ENCODE measurements around the gene VEGFA.

VEGFA gene

GRCh38 chr6:43780941-43781928 is 11.2 kb downstream of the VEGFA start:
- no peak for ATAC-seq
- TF ChIP-seq TCF4 (CRISPR knock-in tag; IDR thresholded peaks at IDR 0.05; ENCODE audit: borderline replicate concordance) (no peak), BACH2 (CRISPR knock-in tag; IDR thresholded peaks at IDR 0.05; ENCODE audit: borderline replicate concordance) (no peak), ZNF8 (CRISPR knock-in tag; IDR thresholded peaks at IDR 0.05) (no peak), CREB5 (CRISPR knock-in tag; IDR thresholded peaks at IDR 0.05; ENCODE audit: low read depth) (no peak), TOX (CRISPR knock-in tag; IDR thresholded peaks at IDR 0.05; ENCODE audit: borderline replicate concordance) (no peak), ISL1 (CRISPR knock-in tag; IDR thresholded peaks at IDR 0.05) (no peak), ZNF565 (CRISPR knock-in tag; conservative IDR thresholded peaks at IDR 0.05; ENCODE audit: low read depth) (no peak), ESRRG (CRISPR knock-in tag; IDR thresholded peaks at IDR 0.05) (no peak), GLIS3 (CRISPR knock-in tag; IDR thresholded peaks at IDR 0.05) (no peak), RARB (CRISPR knock-in tag; IDR thresholded peaks at IDR 0.05) (no peak), ARNTL (CRISPR knock-in tag; IDR thresholded peaks at IDR 0.05; ENCODE audit: borderline replicate concordance, low read depth) (no peak), ZC3H10 (CRISPR knock-in tag; IDR thresholded peaks at IDR 0.05) (no peak), CSDC2 (CRISPR knock-in tag; IDR thresholded peaks at IDR 0.05) (no peak)
- TF ChIP-seq, protein P1, sequence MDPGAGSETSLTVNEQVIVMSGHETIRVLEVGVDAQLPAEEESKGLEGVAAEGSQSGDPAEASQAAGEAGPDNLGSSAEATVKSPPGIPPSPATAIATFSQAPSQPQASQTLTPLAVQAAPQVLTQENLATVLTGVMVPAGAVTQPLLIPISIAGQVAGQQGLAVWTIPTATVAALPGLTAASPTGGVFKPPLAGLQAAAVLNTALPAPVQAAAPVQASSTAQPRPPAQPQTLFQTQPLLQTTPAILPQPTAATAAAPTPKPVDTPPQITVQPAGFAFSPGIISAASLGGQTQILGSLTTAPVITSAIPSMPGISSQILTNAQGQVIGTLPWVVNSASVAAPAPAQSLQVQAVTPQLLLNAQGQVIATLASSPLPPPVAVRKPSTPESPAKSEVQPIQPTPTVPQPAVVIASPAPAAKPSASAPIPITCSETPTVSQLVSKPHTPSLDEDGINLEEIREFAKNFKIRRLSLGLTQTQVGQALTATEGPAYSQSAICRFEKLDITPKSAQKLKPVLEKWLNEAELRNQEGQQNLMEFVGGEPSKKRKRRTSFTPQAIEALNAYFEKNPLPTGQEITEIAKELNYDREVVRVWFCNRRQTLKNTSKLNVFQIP (CRISPR knock-in tag; IDR thresholded peaks at IDR 0.05; ENCODE audit: borderline replicate concordance, low read depth) = no peak
- TF ChIP-seq, protein P2, sequence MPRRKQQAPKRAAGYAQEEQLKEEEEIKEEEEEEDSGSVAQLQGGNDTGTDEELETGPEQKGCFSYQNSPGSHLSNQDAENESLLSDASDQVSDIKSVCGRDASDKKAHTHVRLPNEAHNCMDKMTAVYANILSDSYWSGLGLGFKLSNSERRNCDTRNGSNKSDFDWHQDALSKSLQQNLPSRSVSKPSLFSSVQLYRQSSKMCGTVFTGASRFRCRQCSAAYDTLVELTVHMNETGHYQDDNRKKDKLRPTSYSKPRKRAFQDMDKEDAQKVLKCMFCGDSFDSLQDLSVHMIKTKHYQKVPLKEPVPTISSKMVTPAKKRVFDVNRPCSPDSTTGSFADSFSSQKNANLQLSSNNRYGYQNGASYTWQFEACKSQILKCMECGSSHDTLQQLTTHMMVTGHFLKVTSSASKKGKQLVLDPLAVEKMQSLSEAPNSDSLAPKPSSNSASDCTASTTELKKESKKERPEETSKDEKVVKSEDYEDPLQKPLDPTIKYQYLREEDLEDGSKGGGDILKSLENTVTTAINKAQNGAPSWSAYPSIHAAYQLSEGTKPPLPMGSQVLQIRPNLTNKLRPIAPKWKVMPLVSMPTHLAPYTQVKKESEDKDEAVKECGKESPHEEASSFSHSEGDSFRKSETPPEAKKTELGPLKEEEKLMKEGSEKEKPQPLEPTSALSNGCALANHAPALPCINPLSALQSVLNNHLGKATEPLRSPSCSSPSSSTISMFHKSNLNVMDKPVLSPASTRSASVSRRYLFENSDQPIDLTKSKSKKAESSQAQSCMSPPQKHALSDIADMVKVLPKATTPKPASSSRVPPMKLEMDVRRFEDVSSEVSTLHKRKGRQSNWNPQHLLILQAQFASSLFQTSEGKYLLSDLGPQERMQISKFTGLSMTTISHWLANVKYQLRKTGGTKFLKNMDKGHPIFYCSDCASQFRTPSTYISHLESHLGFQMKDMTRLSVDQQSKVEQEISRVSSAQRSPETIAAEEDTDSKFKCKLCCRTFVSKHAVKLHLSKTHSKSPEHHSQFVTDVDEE (CRISPR knock-in tag; IDR thresholded peaks at IDR 0.05) = no peak

DNA sequence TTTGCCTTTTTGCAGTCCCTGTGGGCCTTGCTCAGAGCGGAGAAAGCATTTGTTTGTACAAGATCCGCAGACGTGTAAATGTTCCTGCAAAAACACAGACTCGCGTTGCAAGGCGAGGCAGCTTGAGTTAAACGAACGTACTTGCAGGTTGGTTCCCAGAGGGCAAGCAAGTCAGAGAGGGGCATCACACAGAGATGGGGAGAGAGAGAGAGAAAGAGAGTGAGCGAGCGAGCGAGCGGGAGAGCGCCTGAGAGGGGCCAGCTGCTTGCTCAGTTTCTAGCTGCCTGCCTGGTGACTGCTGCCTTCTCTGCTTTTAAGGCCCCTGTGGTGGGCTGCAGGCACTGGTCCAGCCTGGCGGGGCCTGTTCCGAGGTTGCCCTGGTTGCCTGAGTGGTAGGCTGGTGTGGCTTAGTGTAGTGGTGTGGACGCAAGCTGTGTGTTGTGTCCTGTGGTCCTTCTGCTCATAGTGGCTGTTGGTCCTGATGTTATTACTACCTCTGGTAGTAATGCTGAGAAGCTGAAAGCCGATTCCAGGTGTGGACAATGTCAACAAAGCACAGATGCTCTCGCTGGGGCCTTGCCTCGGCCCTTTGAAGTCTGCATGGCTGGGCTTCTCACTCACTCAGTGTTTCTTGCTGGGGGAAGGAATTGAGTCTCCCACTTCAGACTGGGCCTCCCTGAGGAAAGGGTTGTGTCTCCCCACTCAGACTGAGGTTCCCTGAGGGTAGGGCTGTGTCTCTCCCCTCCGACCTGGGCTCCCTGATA is 12.1 kb downstream of the VEGFA start:
- TF ChIP-seq BACH2 (CRISPR knock-in tag; IDR thresholded peaks at IDR 0.05; ENCODE audit: borderline replicate concordance) = no peak
- no peak for ATAC-seq

DNA sequence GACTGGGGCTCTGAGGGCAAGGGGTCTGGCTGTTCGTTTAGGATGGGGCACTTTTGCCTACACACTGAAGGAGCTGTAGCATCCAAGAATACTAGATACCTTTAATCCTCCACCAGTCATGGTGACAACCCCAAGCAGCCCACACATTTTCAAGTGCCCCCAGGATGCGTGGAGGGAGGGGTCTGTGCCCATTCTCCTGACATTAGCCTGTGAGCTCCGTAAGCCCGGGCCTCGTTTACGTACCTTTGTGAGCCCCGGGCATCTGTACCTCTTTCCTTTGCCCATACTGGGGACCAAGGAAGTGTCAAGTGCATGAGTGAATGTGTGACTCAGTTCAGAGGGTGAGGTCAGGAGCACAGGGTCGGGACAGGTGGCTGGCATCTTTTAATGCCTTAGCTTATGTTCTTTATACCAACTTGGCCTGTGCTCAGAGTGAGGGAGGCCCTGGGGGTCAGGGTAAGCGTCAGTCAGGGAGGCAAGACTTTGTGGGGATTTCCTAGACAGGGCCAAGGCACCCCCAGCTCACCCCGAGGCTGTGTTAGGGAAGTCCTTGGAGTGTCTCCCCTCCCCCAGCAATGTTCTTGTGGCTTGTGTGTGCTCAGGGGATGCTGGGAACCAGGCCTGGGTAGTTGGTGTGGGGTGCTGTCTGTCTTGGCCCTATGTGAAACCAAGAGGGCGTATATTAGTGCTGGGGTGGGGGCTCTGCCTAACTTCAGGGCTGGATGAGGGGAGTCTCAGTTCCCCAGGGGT is 12.9 kb downstream of the VEGFA start:
- no peak for ATAC-seq
- TF ChIP-seq ZFP30 (CRISPR knock-in tag; IDR thresholded peaks at IDR 0.05) = no peak
- TF ChIP-seq ESRRG (CRISPR knock-in tag; IDR thresholded peaks at IDR 0.05) = no peak
- TF ChIP-seq CSDC2 (CRISPR knock-in tag; IDR thresholded peaks at IDR 0.05) = no peak
- TF ChIP-seq, protein P2 (CRISPR knock-in tag; IDR thresholded peaks at IDR 0.05) = no peak
- TF ChIP-seq ISL1 (CRISPR knock-in tag; IDR thresholded peaks at IDR 0.05) = no peak
- TF ChIP-seq PATZ1 (CRISPR knock-in tag; IDR thresholded peaks at IDR 0.05; ENCODE audit: borderline replicate concordance) = no peak
- TF ChIP-seq, protein P1 (CRISPR knock-in tag; IDR thresholded peaks at IDR 0.05; ENCODE audit: borderline replicate concordance, low read depth) = no peak
- TF ChIP-seq TOX (CRISPR knock-in tag; IDR thresholded peaks at IDR 0.05; ENCODE audit: borderline replicate concordance) = no peak
- TF ChIP-seq, protein P3, sequence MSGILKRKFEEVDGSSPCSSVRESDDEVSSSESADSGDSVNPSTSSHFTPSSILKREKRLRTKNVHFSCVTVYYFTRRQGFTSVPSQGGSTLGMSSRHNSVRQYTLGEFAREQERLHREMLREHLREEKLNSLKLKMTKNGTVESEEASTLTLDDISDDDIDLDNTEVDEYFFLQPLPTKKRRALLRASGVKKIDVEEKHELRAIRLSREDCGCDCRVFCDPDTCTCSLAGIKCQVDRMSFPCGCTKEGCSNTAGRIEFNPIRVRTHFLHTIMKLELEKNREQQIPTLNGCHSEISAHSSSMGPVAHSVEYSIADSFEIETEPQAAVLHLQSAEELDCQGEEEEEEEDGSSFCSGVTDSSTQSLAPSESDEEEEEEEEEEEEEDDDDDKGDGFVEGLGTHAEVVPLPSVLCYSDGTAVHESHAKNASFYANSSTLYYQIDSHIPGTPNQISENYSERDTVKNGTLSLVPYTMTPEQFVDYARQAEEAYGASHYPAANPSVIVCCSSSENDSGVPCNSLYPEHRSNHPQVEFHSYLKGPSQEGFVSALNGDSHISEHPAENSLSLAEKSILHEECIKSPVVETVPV (CRISPR knock-in tag; IDR thresholded peaks at IDR 0.05) = no peak

All from SK-N-SH treated with all-trans-retinoic acid at 6 μM for 48 hours (cell line).